GM12874 (cell line): Measurements from ENCODE around the gene ERO1B.

Experiments used
- TF ChIP-seq, protein P1 (sequence below): IDR thresholded peaks from 2 replicates; pipeline ENCODE4 v1.5.1; 2011; ENCODE audit warnings: low read depth, mild to moderate bottlenecking, control low read depth, low read length, moderate library complexity; ENCODE audit not compliant: insufficient read depth

Gene ERO1B

DNA sequence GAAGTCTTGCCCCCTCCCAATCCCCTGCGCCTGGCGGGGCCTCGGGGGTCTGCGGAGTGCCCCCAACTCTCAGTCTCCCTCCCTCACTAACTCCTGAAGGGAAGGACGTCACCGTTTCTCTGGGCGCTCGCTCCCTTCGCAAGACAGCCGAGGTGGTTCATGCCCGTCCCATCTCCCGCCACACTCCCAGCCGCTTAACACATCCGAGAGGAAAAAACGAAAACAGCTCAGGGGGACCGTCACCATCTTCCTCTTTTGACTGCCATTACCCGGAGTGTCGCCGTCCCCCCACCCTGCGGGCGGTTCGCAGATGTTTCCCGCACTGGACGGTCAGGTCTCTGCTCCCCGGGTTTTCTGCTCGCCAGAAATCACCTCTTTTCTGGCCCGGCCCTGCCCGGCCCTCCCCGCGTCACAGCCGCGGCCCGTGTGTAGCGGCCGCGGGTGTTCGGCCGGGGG lies 532 bp downstream of the ERO1B start:
- TF ChIP-seq, protein P1, sequence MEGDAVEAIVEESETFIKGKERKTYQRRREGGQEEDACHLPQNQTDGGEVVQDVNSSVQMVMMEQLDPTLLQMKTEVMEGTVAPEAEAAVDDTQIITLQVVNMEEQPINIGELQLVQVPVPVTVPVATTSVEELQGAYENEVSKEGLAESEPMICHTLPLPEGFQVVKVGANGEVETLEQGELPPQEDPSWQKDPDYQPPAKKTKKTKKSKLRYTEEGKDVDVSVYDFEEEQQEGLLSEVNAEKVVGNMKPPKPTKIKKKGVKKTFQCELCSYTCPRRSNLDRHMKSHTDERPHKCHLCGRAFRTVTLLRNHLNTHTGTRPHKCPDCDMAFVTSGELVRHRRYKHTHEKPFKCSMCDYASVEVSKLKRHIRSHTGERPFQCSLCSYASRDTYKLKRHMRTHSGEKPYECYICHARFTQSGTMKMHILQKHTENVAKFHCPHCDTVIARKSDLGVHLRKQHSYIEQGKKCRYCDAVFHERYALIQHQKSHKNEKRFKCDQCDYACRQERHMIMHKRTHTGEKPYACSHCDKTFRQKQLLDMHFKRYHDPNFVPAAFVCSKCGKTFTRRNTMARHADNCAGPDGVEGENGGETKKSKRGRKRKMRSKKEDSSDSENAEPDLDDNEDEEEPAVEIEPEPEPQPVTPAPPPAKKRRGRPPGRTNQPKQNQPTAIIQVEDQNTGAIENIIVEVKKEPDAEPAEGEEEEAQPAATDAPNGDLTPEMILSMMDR: no peak

DNA sequence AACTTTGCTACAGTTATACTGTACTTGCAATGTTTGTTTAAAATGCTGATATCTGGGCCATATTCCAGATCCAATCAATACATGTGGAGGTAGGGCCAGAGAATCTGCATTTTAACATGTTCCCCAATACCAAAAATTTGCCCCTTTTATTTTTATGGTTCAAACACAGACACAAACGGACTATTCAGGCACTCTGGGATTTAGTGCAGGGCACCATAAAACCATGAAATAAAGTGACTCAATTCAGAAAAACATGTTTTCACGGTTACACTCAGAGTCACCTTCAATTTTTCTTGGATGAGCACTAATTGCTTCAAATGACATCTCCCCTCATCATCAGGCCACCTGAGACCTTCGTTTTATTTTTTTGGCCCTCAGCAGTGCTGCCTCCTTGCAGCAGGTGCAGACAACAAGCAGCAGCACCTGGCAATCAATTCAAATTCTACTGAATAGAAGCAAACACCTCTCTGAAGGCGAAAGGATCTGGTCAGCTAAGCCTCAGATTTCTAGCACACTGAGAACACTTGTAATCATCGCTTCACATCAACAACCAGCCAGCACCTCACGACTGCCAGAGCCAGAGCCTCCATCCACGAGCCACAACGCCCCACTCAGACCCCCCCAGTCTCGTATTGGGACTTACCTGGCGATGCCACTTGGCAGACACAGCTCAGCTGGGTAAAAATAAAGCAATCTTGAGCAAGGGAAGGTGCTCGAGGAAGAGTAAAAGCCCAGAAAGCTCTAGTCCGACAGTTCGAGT lies 1.1 kb downstream of the ERO1B start:
- TF ChIP-seq, protein P1: no peak

DNA sequence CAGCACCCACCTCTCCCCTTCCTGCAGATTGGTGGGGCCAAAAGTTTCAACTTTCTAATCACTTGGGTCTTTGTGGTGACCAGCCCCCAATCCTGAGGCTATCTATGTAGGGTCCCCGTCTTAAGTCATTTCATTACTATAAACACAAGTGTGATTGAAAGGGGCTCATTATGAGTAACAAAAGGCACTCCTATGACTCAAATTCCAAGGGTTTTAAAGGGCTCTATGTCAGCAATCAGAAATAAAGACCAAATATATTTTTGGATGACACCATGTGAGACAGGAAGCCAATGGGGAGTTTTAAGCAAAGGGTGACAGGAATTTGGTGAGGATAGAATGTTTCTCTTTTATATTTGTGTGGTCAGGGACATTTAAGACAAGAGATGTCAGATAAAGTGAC lies 6.2 kb downstream of the ERO1B start:
- TF ChIP-seq, protein P1: no peak

DNA sequence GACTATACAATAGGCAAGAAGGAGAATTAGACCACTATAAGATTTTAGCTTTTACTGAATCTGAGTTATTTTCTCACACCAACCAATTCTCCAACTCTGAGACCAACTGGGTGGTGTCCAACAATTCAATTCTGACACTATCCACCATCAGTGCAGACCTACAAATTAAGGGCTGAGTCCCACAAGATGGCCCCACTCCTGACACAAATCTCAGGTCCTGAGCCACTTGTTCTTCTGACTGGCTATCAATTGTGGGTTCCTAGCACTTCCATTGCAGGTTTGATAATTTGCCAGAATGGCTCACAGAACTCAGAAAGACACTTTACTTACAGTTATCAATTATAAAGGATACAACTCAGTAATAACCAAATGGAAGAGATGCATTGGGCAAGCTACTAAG lies 6.7 kb downstream of the ERO1B start:
- TF ChIP-seq, protein P1: no peak

DNA sequence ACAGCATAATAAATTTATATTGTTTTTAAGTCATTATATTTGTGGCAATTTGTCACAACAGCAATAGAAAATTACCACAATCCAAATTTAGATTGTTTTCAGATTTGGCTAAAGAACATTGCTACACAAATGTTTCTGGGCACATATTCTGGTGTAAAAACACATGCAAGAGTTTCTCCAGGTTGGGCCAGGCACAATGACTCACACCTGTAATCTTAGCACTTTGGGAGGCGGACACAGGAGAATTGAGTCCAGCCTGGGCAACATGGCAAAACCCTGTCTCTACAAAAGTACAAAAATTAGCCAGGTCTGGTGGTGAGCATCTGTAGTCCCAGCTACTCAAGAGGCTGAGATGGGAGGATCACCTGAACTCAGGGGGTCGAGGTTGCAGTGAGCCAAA lies 8.4 kb downstream of the ERO1B start:
- TF ChIP-seq, protein P1: no peak

DNA sequence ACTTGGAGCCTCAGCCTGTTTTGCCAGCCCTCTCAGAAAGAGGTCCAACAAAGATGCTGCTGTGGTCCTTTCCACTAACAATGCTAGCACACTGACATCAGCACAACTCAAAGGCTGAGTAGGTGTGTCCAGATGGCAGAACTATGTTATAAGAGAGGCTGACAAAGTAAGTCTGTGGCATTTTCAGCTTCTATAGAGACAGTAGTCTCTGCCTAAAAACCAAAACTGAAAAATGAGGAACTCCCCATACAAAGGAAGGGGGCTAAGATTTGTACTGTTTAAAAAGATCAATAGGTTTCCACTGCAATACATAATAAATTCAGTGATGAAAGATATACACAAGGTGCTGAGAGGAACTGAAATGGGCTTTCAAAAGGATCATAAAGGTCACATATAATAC lies 12.3 kb downstream of the ERO1B start:
- TF ChIP-seq, protein P1: no peak

DNA sequence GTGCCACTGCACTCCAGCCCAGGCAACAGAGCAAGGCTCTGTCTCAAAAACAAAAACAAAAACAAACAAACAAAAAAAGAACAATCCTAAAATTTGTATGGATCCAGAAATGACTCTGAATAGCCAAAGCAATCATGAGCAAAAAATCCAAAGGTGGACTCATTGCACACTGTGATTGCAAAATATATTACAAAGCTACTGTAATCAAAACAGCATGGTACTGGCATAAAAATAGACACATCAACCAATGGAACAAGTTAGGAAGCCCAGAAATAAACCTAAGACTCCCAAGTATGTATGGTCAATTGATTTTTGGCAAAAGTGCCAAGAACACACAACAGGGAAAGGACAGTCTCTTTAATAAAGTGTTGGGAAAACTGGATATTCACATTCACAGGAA lies 19.9 kb downstream of the ERO1B start:
- TF ChIP-seq, protein P1: no peak
